ENCODE data around the gene SYT9. TPM values are rescaled to one million over a fixed set of nuclear protein-coding genes. Genes with fewer than 3 reads are reported as not detected.

The SYT9 gene
- total RNA-seq, 2 donors from 2014 or later: 0.81 to 2.2 TPM

DNA sequence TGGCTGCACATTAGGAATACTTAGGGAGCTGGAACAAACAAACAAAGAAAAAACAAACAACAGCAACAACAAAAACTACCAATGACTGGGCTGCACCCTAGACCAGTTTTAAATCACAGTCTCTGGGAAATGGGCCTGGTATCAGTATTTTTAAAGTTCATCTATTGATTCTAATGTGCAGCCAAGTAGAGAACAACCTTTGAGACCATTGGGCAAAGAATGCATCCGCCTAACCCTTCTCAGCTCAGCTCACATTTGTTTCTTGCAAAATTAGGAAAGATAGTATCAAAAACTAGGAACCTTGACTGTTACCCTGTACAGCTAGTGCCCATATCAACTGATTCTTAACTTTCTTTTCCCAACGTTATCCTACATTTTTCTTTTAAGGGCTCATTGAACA lies 5.2 kb downstream of the SYT9 start:
- DNase-seq: no peak
- H3K4me3 ChIP-seq (ENCODE audit: low read length): no peak overlapping the region
- Mint-ChIP-seq H3K27ac (no peak overlapping the region), H3K27me3 (ENCODE audit: insufficient read depth) (peaks cover 44% of the 10 kb centered on the region), H3K36me3 (ENCODE audit: low read depth) (no peaks in the 10 kb centered on the region), H3K4me3 (no peak overlapping the region), H3K4me1 (peaks cover 15% of the 10 kb centered on the region), H3K9me3 (no peaks in the 10 kb centered on the region)
- peaks cover 6% of the 10 kb centered on the region for H3K4me1 ChIP-seq (ENCODE audit: control insufficient read depth, insufficient read depth, low read length)
- H3K27ac ChIP-seq (ENCODE audit: low read depth, low read length): no peak overlapping the region
- H3K9ac ChIP-seq (ENCODE audit: extremely low read depth, low read length, poor library complexity, severe bottlenecking): no peak overlapping the region
- no peaks in the 10 kb centered on the region for H3K9me3 ChIP-seq (ENCODE audit: control insufficient read depth, low read length)
- 45 to 72% methylated on average over 1 to 2 of the region's 2 CpGs for WGBS, 2 experiments (ENCODE audit: insufficient coverage in 1 of 2, insufficient read length in 1 of 2)
- peaks cover 63% of the 10 kb centered on the region for H3K27me3 ChIP-seq (ENCODE audit: control insufficient read depth, insufficient read depth, low read length, poor library complexity, severe bottlenecking)
- H3K36me3 ChIP-seq (ENCODE audit: control insufficient read depth, insufficient read depth, low read length): no peaks in the 10 kb centered on the region
- no peak for TF ChIP-seq CTCF (conservative IDR thresholded peaks at IDR 0.05)

- 88% methylated on average over 2 of the region's 2 CpGs; no CpG with 5 or more reads in 1 of the 2 experiments for WGBS, 2 experiments (ENCODE audit: insufficient coverage in 1 of 2, insufficient read length in 1 of 2)
- Mint-ChIP-seq H3K4me3 (no peak overlapping the region), H3K36me3 (ENCODE audit: low read depth) (no peaks in the 10 kb centered on the region), H3K9me3 (no peaks in the 10 kb centered on the region), H3K4me1 (peaks cover 15% of the 10 kb centered on the region), H3K27me3 (ENCODE audit: insufficient read depth) (peaks cover 39% of the 10 kb centered on the region), H3K27ac (no peak overlapping the region)
- Histone ChIP-seq H3K4me1 (ENCODE audit: control insufficient read depth, insufficient read depth, low read length) (peaks cover 6% of the 10 kb centered on the region), H3K9ac (ENCODE audit: extremely low read depth, low read length, poor library complexity, severe bottlenecking) (no peak overlapping the region), H3K36me3 (ENCODE audit: control insufficient read depth, insufficient read depth, low read length) (no peaks in the 10 kb centered on the region), H3K9me3 (ENCODE audit: control insufficient read depth, low read length) (no peaks in the 10 kb centered on the region), H3K27me3 (ENCODE audit: control insufficient read depth, insufficient read depth, low read length, poor library complexity, severe bottlenecking) (peaks cover 63% of the 10 kb centered on the region), H3K4me3 (ENCODE audit: low read length) (no peak overlapping the region), H3K27ac (ENCODE audit: low read depth, low read length) (no peak overlapping the region)
- no peak for TF ChIP-seq CTCF (conservative IDR thresholded peaks at IDR 0.05)
- no peak for DNase-seq
Measured at GRCh38 chr11:7257724-7258123, 6.0 kb downstream of the SYT9 start.

- Mint-ChIP-seq H3K27me3 (ENCODE audit: insufficient read depth) (peaks cover 12% of the 10 kb centered on the region), H3K9me3 (no peaks in the 10 kb centered on the region), H3K27ac (no peak overlapping the region), H3K4me3 (no peak overlapping the region), H3K4me1 (no peaks in the 10 kb centered on the region), H3K36me3 (ENCODE audit: low read depth) (no peaks in the 10 kb centered on the region)
- Histone ChIP-seq H3K4me3 (ENCODE audit: low read length) (no peak overlapping the region), H3K4me1 (ENCODE audit: control insufficient read depth, insufficient read depth, low read length) (no peaks in the 10 kb centered on the region), H3K27me3 (ENCODE audit: control insufficient read depth, insufficient read depth, low read length, poor library complexity, severe bottlenecking) (peaks cover 52% of the 10 kb centered on the region), H3K9ac (ENCODE audit: extremely low read depth, low read length, poor library complexity, severe bottlenecking) (no peak overlapping the region), H3K27ac (ENCODE audit: low read depth, low read length) (no peak overlapping the region), H3K36me3 (ENCODE audit: control insufficient read depth, insufficient read depth, low read length) (no peaks in the 10 kb centered on the region), H3K9me3 (ENCODE audit: control insufficient read depth, low read length) (no peaks in the 10 kb centered on the region)
- TF ChIP-seq CTCF (conservative IDR thresholded peaks at IDR 0.05): no peak
- WGBS, 2 experiments (ENCODE audit: insufficient coverage in 1 of 2, insufficient read length in 1 of 2): 94 to 95% methylated on average over 4 to 5 of the region's 5 CpGs
- DNase-seq: no peak
Measured at GRCh38 chr11:7261578-7261977, 9.9 kb downstream of the SYT9 start.
